SK-N-SH (cell line): Measurements from ENCODE around the gene AMHR2. TPM values are rescaled to one million over a fixed set of nuclear protein-coding genes. Genes with fewer than 3 reads are reported as not detected.
A peak's percentile ranks its signal among the peaks of the same experiment; 100 is the strongest.

Experiments
- FOXJ3 ChIP-seq: sonication (generic); formaldehyde crosslinking; IDR thresholded peaks from 2 replicates; pipeline ENCODE4 v1.5.1; 2020; ENCODE audit warnings: mild to moderate bottlenecking, missing genetic modification reagents
- GABPA ChIP-seq: IDR thresholded peaks from 2 replicates; pipeline ENCODE4 v1.4.0; 2012; ENCODE audit warnings: low read depth, mild to moderate bottlenecking
- JUND ChIP-seq: IDR thresholded peaks from 2 replicates; pipeline ENCODE4 v1.4.0; 2012
- NFIC ChIP-seq: IDR thresholded peaks from 2 replicates; pipeline ENCODE4 v1.4.0; 2012; ENCODE audit warnings: borderline replicate concordance
- RAD21 ChIP-seq: IDR thresholded peaks from 2 replicates; pipeline ENCODE4 v1.6.1; 2012; ENCODE audit warnings: mild to moderate bottlenecking, low read length
- TAF1 ChIP-seq: IDR thresholded peaks from 2 replicates; pipeline ENCODE4 v1.6.1; 2012; ENCODE audit warnings: low read depth, mild to moderate bottlenecking, low read length, moderate library complexity, borderline replicate concordance
- TCF12 ChIP-seq: IDR thresholded peaks from 2 replicates; pipeline ENCODE4 v1.4.0; 2012
- polyA plus RNA-seq, 3 experiments: library from polyadenylated mRNA; depleted of rRNA; stranded (reverse); fragments of >200 nt; gene quantifications; 2 replicates each; pipeline ENCODE4 v1.2.3, GENCODE V29; 2012
- TF ChIP-seq, protein P1 (sequence below): IDR thresholded peaks from 2 replicates; pipeline ENCODE4 v1.6.1; 2012; ENCODE audit warnings: mild to moderate bottlenecking, low read depth, low read length, moderate library complexity
- TF ChIP-seq, protein P2 (sequence below): IDR thresholded peaks from 2 replicates; pipeline ENCODE4; 2012
- TF ChIP-seq, protein P3 (sequence below): fragments of 150-350 bp; IDR thresholded peaks from 2 replicates; pipeline ENCODE4 v1.6.1; 2017; ENCODE audit warnings: antibody characterized with exemption, low read length, low read depth, borderline replicate concordance
- TF ChIP-seq, protein P4 (sequence below): IDR thresholded peaks from 2 replicates; pipeline ENCODE4 v1.4.0; 2012; ENCODE audit warnings: low read depth, borderline replicate concordance

Gene AMHR2
- polyA plus RNA-seq, 1 of the 3 experiments (the other 2 are of a cell fraction), result 0.03 TPM

DNA sequence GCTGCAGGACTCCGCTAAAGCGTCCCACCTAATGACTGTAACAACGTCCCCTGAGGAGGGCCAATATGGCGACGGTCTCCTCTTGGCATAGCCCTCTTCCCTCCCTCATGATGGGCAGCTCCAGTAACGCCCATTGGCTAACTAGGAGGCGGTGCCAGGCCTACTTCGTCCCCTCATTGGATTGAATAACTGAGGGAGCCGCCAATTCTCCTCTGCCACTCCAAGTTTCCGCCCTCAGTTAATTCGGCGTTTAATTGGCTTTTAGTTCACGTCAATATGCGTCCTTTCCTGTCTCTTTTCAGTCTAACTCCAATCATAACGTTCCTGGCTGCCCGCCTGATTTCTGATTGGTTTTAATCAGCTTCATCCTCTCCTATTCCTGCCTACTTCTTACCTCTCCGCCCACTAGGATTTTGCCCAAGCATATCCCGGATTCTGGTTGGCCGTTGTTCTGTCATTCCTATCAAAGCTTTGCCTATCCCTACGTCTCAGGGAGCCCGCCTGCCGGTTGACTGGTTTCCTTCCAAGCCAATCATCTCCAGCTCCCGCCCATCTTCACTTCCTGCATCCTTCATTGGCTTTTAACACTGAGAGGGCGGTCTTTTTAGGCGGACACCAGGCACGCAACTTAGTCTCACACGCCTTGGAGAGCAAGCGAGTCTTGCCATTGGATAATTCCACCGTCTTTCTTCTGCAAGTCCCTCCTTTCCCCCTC is 44.1 kb upstream of the AMHR2 start (continued):
- TF ChIP-seq, protein P1, sequence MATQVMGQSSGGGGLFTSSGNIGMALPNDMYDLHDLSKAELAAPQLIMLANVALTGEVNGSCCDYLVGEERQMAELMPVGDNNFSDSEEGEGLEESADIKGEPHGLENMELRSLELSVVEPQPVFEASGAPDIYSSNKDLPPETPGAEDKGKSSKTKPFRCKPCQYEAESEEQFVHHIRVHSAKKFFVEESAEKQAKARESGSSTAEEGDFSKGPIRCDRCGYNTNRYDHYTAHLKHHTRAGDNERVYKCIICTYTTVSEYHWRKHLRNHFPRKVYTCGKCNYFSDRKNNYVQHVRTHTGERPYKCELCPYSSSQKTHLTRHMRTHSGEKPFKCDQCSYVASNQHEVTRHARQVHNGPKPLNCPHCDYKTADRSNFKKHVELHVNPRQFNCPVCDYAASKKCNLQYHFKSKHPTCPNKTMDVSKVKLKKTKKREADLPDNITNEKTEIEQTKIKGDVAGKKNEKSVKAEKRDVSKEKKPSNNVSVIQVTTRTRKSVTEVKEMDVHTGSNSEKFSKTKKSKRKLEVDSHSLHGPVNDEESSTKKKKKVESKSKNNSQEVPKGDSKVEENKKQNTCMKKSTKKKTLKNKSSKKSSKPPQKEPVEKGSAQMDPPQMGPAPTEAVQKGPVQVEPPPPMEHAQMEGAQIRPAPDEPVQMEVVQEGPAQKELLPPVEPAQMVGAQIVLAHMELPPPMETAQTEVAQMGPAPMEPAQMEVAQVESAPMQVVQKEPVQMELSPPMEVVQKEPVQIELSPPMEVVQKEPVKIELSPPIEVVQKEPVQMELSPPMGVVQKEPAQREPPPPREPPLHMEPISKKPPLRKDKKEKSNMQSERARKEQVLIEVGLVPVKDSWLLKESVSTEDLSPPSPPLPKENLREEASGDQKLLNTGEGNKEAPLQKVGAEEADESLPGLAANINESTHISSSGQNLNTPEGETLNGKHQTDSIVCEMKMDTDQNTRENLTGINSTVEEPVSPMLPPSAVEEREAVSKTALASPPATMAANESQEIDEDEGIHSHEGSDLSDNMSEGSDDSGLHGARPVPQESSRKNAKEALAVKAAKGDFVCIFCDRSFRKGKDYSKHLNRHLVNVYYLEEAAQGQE, result no peak
- peak; percentile 82; the same call in 1 of the 2 replicates for TF ChIP-seq TAF1
- TF ChIP-seq NFIC, result no peak
- TF ChIP-seq, protein P2, sequence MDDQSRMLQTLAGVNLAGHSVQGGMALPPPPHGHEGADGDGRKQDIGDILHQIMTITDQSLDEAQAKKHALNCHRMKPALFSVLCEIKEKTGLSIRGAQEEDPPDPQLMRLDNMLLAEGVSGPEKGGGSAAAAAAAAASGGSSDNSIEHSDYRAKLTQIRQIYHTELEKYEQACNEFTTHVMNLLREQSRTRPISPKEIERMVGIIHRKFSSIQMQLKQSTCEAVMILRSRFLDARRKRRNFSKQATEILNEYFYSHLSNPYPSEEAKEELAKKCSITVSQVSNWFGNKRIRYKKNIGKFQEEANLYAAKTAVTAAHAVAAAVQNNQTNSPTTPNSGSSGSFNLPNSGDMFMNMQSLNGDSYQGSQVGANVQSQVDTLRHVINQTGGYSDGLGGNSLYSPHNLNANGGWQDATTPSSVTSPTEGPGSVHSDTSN, result peak; percentile 98
- TF ChIP-seq RAD21, result no peak
- TF ChIP-seq, protein P3, sequence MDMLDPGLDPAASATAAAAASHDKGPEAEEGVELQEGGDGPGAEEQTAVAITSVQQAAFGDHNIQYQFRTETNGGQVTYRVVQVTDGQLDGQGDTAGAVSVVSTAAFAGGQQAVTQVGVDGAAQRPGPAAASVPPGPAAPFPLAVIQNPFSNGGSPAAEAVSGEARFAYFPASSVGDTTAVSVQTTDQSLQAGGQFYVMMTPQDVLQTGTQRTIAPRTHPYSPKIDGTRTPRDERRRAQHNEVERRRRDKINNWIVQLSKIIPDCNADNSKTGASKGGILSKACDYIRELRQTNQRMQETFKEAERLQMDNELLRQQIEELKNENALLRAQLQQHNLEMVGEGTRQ, result no peak
- TF ChIP-seq GABPA, result peak; percentile 76
- TF ChIP-seq JUND, result no peak
- TF ChIP-seq, protein P4, sequence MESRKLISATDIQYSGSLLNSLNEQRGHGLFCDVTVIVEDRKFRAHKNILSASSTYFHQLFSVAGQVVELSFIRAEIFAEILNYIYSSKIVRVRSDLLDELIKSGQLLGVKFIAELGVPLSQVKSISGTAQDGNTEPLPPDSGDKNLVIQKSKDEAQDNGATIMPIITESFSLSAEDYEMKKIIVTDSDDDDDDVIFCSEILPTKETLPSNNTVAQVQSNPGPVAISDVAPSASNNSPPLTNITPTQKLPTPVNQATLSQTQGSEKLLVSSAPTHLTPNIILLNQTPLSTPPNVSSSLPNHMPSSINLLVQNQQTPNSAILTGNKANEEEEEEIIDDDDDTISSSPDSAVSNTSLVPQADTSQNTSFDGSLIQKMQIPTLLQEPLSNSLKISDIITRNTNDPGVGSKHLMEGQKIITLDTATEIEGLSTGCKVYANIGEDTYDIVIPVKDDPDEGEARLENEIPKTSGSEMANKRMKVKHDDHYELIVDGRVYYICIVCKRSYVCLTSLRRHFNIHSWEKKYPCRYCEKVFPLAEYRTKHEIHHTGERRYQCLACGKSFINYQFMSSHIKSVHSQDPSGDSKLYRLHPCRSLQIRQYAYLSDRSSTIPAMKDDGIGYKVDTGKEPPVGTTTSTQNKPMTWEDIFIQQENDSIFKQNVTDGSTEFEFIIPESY, result peak; percentile 75; the same call in 1 of the 2 replicates
- TF ChIP-seq TCF12, result no peak
- TF ChIP-seq FOXJ3, result no peak
- TF ChIP-seq, all 33 proteins: peak for 11
